ENCODE measurements around the gene TBC1D5.

Gene TBC1D5

GRCh38 chr3:17307482-17307881, 434.9 kb downstream of the TBC1D5 start:
- Histone ChIP-seq H3K27me3 (ENCODE audit: control insufficient read depth in 2 of 2, insufficient read depth in 2 of 2, low read length in 2 of 2) (no peaks in the 10 kb centered on the region), H3K9me3 (ENCODE audit: control insufficient read depth in 2 of 2, low read length in 2 of 2) (no peaks in the 10 kb centered on the region), H3K36me3 (ENCODE audit: control insufficient read depth in 2 of 2, insufficient read depth in 2 of 2, low read length in 2 of 2) (no peaks in the 10 kb centered on the region), H3K4me3 (ENCODE audit: low read length in 2 of 2) (no peak overlapping the region), H3K9ac (ENCODE audit: low read depth in 1 of 2, low read length in 2 of 2) (no peak overlapping the region), H3K27ac (ENCODE audit: low read depth in 2 of 2, low read length in 2 of 2) (no peak overlapping the region), H3K4me1 (ENCODE audit: control insufficient read depth in 2 of 2, insufficient read depth in 2 of 2, low read length in 2 of 2) (no peaks in the 10 kb centered on the region)

DNA sequence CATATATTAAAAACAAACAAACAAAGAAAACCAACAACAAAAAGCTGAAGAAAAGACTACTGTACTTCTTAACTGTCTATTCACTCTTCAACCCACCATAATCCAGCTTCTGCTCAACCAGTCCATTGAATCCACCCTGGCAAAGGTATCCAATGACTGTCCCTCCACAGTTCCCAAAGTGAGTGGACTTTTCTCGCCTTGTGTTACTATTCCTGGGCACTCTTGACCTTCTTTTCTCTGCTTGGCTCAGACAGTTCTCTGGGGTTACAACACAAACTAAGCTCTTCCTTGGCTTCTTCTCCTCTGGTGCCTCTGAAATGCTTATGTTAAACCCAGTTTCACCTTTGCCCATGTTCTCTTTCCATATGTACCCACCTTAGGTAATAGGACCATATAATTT, 437.5 kb downstream of the TBC1D5 start:
- Histone ChIP-seq H3K9me3 (ENCODE audit: control insufficient read depth in 2 of 2, low read length in 2 of 2) (no peaks in the 10 kb centered on the region), H3K27ac (ENCODE audit: low read depth in 2 of 2, low read length in 2 of 2) (no peak overlapping the region), H3K4me3 (ENCODE audit: low read length in 2 of 2) (no peak overlapping the region), H3K36me3 (ENCODE audit: control insufficient read depth in 2 of 2, insufficient read depth in 2 of 2, low read length in 2 of 2) (no peaks in the 10 kb centered on the region), H3K4me1 (ENCODE audit: control insufficient read depth in 2 of 2, insufficient read depth in 2 of 2, low read length in 2 of 2) (no peaks in the 10 kb centered on the region), H3K27me3 (ENCODE audit: control insufficient read depth in 2 of 2, insufficient read depth in 2 of 2, low read length in 2 of 2) (no peaks in the 10 kb centered on the region), H3K9ac (ENCODE audit: low read depth in 1 of 2, low read length in 2 of 2) (no peak overlapping the region)

GRCh38 chr3:17302774-17303173, 439.7 kb downstream of the TBC1D5 start:
- Histone ChIP-seq H3K4me3 (ENCODE audit: low read length in 2 of 2) (no peak overlapping the region), H3K36me3 (ENCODE audit: control insufficient read depth in 2 of 2, insufficient read depth in 2 of 2, low read length in 2 of 2) (no peaks in the 10 kb centered on the region), H3K27me3 (ENCODE audit: control insufficient read depth in 2 of 2, insufficient read depth in 2 of 2, low read length in 2 of 2) (no peaks in the 10 kb centered on the region), H3K9me3 (ENCODE audit: control insufficient read depth in 2 of 2, low read length in 2 of 2) (no peaks in the 10 kb centered on the region), H3K4me1 (ENCODE audit: control insufficient read depth in 2 of 2, insufficient read depth in 2 of 2, low read length in 2 of 2) (no peaks in the 10 kb centered on the region), H3K27ac (ENCODE audit: low read depth in 2 of 2, low read length in 2 of 2) (no peak overlapping the region), H3K9ac (ENCODE audit: low read depth in 1 of 2, low read length in 2 of 2) (no peak overlapping the region)

GRCh38 chr3:17302170-17302569, 440.3 kb downstream of the TBC1D5 start:
- H3K4me1 ChIP-seq (ENCODE audit: control insufficient read depth in 2 of 2, insufficient read depth in 2 of 2, low read length in 2 of 2): no peaks in the 10 kb centered on the region
- no peak overlapping the region for H3K4me3 ChIP-seq (ENCODE audit: low read length in 2 of 2)
- no peaks in the 10 kb centered on the region for H3K27me3 ChIP-seq (ENCODE audit: control insufficient read depth in 2 of 2, insufficient read depth in 2 of 2, low read length in 2 of 2)
- no peak overlapping the region for H3K9ac ChIP-seq (ENCODE audit: low read depth in 1 of 2, low read length in 2 of 2)
- no peaks in the 10 kb centered on the region for H3K9me3 ChIP-seq (ENCODE audit: control insufficient read depth in 2 of 2, low read length in 2 of 2)
- no peak overlapping the region for H3K27ac ChIP-seq (ENCODE audit: low read depth in 2 of 2, low read length in 2 of 2)
- no peaks in the 10 kb centered on the region for H3K36me3 ChIP-seq (ENCODE audit: control insufficient read depth in 2 of 2, insufficient read depth in 2 of 2, low read length in 2 of 2)

DNA sequence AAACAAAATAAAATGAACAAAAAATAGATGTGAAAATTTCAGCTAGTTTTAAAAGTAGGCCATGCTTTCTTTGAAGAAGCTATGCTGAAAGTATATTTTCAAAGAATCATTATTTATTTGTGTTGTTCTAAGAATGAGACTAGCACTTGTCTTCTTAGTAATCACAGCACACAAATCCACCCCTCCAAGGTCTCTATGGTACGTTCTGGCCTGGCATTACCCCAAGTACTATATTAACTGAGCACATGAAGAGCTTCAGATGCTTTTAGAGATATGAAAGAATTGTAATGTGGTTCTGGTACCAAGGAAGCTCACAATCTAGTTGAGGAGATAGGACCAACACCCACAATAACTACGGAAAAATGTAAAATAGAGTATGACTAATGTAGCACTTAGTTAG, 441.2 kb downstream of the TBC1D5 start:
- Histone ChIP-seq H3K27ac (ENCODE audit: low read depth in 2 of 2, low read length in 2 of 2) (no peak overlapping the region), H3K36me3 (ENCODE audit: control insufficient read depth in 2 of 2, insufficient read depth in 2 of 2, low read length in 2 of 2) (no peaks in the 10 kb centered on the region), H3K9me3 (ENCODE audit: control insufficient read depth in 2 of 2, low read length in 2 of 2) (no peaks in the 10 kb centered on the region), H3K4me3 (ENCODE audit: low read length in 2 of 2) (no peak overlapping the region), H3K27me3 (ENCODE audit: control insufficient read depth in 2 of 2, insufficient read depth in 2 of 2, low read length in 2 of 2) (no peaks in the 10 kb centered on the region), H3K9ac (ENCODE audit: low read depth in 1 of 2, low read length in 2 of 2) (no peak overlapping the region), H3K4me1 (ENCODE audit: control insufficient read depth in 2 of 2, insufficient read depth in 2 of 2, low read length in 2 of 2) (no peaks in the 10 kb centered on the region)

GRCh38 chr3:17300441-17300840, 442.0 kb downstream of the TBC1D5 start:
- H3K9ac ChIP-seq (ENCODE audit: low read depth in 1 of 2, low read length in 2 of 2): no peak overlapping the region
- H3K36me3 ChIP-seq (ENCODE audit: control insufficient read depth in 2 of 2, insufficient read depth in 2 of 2, low read length in 2 of 2): no peaks in the 10 kb centered on the region
- H3K4me1 ChIP-seq (ENCODE audit: control insufficient read depth in 2 of 2, insufficient read depth in 2 of 2, low read length in 2 of 2): no peaks in the 10 kb centered on the region
- no peak overlapping the region for H3K27ac ChIP-seq (ENCODE audit: low read depth in 2 of 2, low read length in 2 of 2)
- no peaks in the 10 kb centered on the region for H3K27me3 ChIP-seq (ENCODE audit: control insufficient read depth in 2 of 2, insufficient read depth in 2 of 2, low read length in 2 of 2)
- no peaks in the 10 kb centered on the region for H3K9me3 ChIP-seq (ENCODE audit: control insufficient read depth in 2 of 2, low read length in 2 of 2)
- no peak overlapping the region for H3K4me3 ChIP-seq (ENCODE audit: low read length in 2 of 2)

DNA sequence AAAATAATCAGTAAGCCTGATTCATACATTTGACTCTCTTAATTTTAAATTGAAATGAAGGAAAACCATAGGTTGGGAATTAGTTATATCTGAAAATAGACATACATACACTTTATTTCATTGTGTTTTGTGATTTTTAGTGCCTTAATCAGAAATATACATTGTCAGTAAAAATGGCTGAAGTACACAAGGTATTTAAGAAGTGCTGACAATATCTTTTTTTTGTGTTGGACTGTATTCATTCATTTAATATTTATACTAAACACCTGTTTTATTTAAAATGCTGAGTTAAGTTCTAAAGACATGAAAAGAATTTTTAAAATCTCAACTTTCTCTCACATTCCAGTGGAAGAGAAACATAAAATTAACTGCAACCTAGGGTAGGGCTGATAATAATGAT, 444.4 kb downstream of the TBC1D5 start:
- no peak overlapping the region for H3K27ac ChIP-seq (ENCODE audit: low read depth in 2 of 2, low read length in 2 of 2)
- no peaks in the 10 kb centered on the region for H3K27me3 ChIP-seq (ENCODE audit: control insufficient read depth in 2 of 2, insufficient read depth in 2 of 2, low read length in 2 of 2)
- H3K9me3 ChIP-seq (ENCODE audit: control insufficient read depth in 2 of 2, low read length in 2 of 2): no peaks in the 10 kb centered on the region
- no peak overlapping the region for H3K9ac ChIP-seq (ENCODE audit: low read depth in 1 of 2, low read length in 2 of 2)
- H3K4me3 ChIP-seq (ENCODE audit: low read length in 2 of 2): no peak overlapping the region
- no peaks in the 10 kb centered on the region for H3K4me1 ChIP-seq (ENCODE audit: control insufficient read depth in 2 of 2, insufficient read depth in 2 of 2, low read length in 2 of 2)
- H3K36me3 ChIP-seq (ENCODE audit: control insufficient read depth in 2 of 2, insufficient read depth in 2 of 2, low read length in 2 of 2): no peaks in the 10 kb centered on the region

GRCh38 chr3:17292556-17292955, 449.9 kb downstream of the TBC1D5 start:
- H3K27me3 ChIP-seq (ENCODE audit: control insufficient read depth in 2 of 2, insufficient read depth in 2 of 2, low read length in 2 of 2): no peaks in the 10 kb centered on the region
- H3K36me3 ChIP-seq (ENCODE audit: control insufficient read depth in 2 of 2, insufficient read depth in 2 of 2, low read length in 2 of 2): peaks cover 0 to 3% of the 10 kb centered on the region in 2 donors
- H3K4me1 ChIP-seq (ENCODE audit: control insufficient read depth in 2 of 2, insufficient read depth in 2 of 2, low read length in 2 of 2): no peaks in the 10 kb centered on the region
- H3K27ac ChIP-seq (ENCODE audit: low read depth in 2 of 2, low read length in 2 of 2): no peak overlapping the region
- H3K4me3 ChIP-seq (ENCODE audit: low read length in 2 of 2): no peak overlapping the region
- no peaks in the 10 kb centered on the region for H3K9me3 ChIP-seq (ENCODE audit: control insufficient read depth in 2 of 2, low read length in 2 of 2)
- no peak overlapping the region for H3K9ac ChIP-seq (ENCODE audit: low read depth in 1 of 2, low read length in 2 of 2)

DNA sequence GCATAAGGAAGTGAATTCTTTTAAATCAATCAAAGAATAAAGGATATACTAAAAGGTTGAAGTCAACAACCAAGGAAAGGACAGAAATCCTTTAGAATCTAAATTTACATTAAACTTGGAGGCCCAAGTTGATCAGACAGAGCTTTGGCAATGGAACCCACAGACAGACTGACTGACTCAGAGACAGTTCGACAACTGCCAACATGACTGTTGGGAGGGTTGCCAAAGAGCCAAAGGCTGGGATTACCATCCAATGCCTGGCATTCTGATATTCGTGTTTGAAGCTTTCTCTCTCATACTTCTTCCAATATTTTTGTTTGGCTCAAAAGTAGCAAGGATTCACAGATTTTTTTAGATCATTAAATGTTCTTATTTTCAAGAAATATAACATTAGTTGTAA, 451.5 kb downstream of the TBC1D5 start:
- Histone ChIP-seq H3K27ac (ENCODE audit: low read depth in 2 of 2, low read length in 2 of 2) (no peak overlapping the region), H3K36me3 (ENCODE audit: control insufficient read depth in 2 of 2, insufficient read depth in 2 of 2, low read length in 2 of 2) (peaks cover 0 to 3% of the 10 kb centered on the region in 2 donors), H3K9ac (ENCODE audit: low read depth in 1 of 2, low read length in 2 of 2) (no peak overlapping the region), H3K4me1 (ENCODE audit: control insufficient read depth in 2 of 2, insufficient read depth in 2 of 2, low read length in 2 of 2) (no peaks in the 10 kb centered on the region), H3K9me3 (ENCODE audit: control insufficient read depth in 2 of 2, low read length in 2 of 2) (no peaks in the 10 kb centered on the region), H3K4me3 (ENCODE audit: low read length in 2 of 2) (no peak overlapping the region), H3K27me3 (ENCODE audit: control insufficient read depth in 2 of 2, insufficient read depth in 2 of 2, low read length in 2 of 2) (no peaks in the 10 kb centered on the region)

- H3K9me3 ChIP-seq (ENCODE audit: control insufficient read depth in 2 of 2, low read length in 2 of 2): no peaks in the 10 kb centered on the region
- no peaks in the 10 kb centered on the region for H3K4me1 ChIP-seq (ENCODE audit: control insufficient read depth in 2 of 2, insufficient read depth in 2 of 2, low read length in 2 of 2)
- H3K36me3 ChIP-seq (ENCODE audit: control insufficient read depth in 2 of 2, insufficient read depth in 2 of 2, low read length in 2 of 2): peaks cover 0 to 3% of the 10 kb centered on the region in 2 donors
- H3K4me3 ChIP-seq (ENCODE audit: low read length in 2 of 2): no peak overlapping the region
- H3K27me3 ChIP-seq (ENCODE audit: control insufficient read depth in 2 of 2, insufficient read depth in 2 of 2, low read length in 2 of 2): no peaks in the 10 kb centered on the region
- H3K9ac ChIP-seq (ENCODE audit: low read depth in 1 of 2, low read length in 2 of 2): no peak overlapping the region
- no peak overlapping the region for H3K27ac ChIP-seq (ENCODE audit: low read depth in 2 of 2, low read length in 2 of 2)
Measured at GRCh38 chr3:17288839-17289399, 453.5 kb downstream of the TBC1D5 start.

Data from mucosa of rectum (tissue), 2 donors.